Activated CD4-positive, alpha-beta T cell treated with anti-CD3 and anti-CD28 coated beads, Interleukin-2, amount 10 ng/mL, durations not matched to agents 7 days and 5 days (primary cell): ENCODE measurements around the gene SIRPB1. TPM values are rescaled to one million over a fixed set of nuclear protein-coding genes. Genes with fewer than 3 reads are reported as not detected.

Experiments
- CTCF ChIA-PET: fragments of 350-600 bp; sonication (Branson Sonifier 250); formaldehyde crosslinking; loops from one replicate; lab custom pipeline; 2021; ENCODE audit warnings: antibody characterized with exemption; lab: Charles Lee
- POLR2A ChIA-PET: fragments of 350-600 bp; sonication (Branson Sonifier 250); formaldehyde crosslinking; loops from one replicate; lab custom pipeline; 2021; ENCODE audit warnings: antibody characterized with exemption; lab: Charles Lee
- DNase-seq: peaks from one replicate; pipeline ENCODE4 v3.0.0-alpha.2; 2020
- H3K27ac Mint-ChIP-seq: one replicate; pipeline ENCODE4 v1.8.0; 2021; ENCODE audit warnings: mild to moderate bottlenecking, moderate library complexity, mixed read lengths
- H3K27me3 Mint-ChIP-seq: one replicate; pipeline ENCODE4 v1.8.0; 2021; ENCODE audit warnings: mixed read lengths
- H3K36me3 Mint-ChIP-seq: one replicate; pipeline ENCODE4 v1.8.0; 2021; ENCODE audit warnings: low read depth, mixed read lengths
- H3K4me1 Mint-ChIP-seq: one replicate; pipeline ENCODE4 v1.8.0; 2021; ENCODE audit warnings: mixed read lengths
- H3K4me3 Mint-ChIP-seq: one replicate; pipeline ENCODE4 v1.8.0; 2021; ENCODE audit warnings: mild to moderate bottlenecking, moderate library complexity, mixed read lengths
- H3K9me3 Mint-ChIP-seq: one replicate; pipeline ENCODE4 v1.8.0; 2021; ENCODE audit warnings: mixed read lengths
- total RNA-seq, 2 experiments: library from RNA; stranded (reverse); gene quantifications; one replicate each; pipeline ENCODE4 v1.2.3, GENCODE V29; 2021

SIRPB1 gene
- total RNA-seq, 2 experiments from 2014 or later: 3.6 to 4.5 TPM

- CTCF ChIA-PET: no interaction called here
- H3K36me3 Mint-ChIP-seq: peaks cover 77% of the 10 kb centered on the region
- no peaks in the 10 kb centered on the region for H3K9me3 Mint-ChIP-seq
- no peak for DNase-seq
- POLR2A ChIA-PET: no interaction called here
- H3K4me1 Mint-ChIP-seq: peaks cover 31% of the 10 kb centered on the region
- H3K27ac Mint-ChIP-seq: no peak overlapping the region
- no peaks in the 10 kb centered on the region for H3K27me3 Mint-ChIP-seq
- no peak overlapping the region for H3K4me3 Mint-ChIP-seq
Measured at GRCh38 chr20:1633535-1633934, 13.7 kb upstream of the SIRPB1 start.

GRCh38 chr20:1632178-1632577 is 12.4 kb upstream of the SIRPB1 start:
- H3K9me3 Mint-ChIP-seq: no peaks in the 10 kb centered on the region
- peaks cover 34% of the 10 kb centered on the region for H3K4me1 Mint-ChIP-seq
- H3K27me3 Mint-ChIP-seq: no peaks in the 10 kb centered on the region
- peaks cover 87% of the 10 kb centered on the region for H3K36me3 Mint-ChIP-seq
- no peak overlapping the region for H3K27ac Mint-ChIP-seq
- ChIA-PET POLR2A (no interaction called here), CTCF (interaction anchor here (1.5 kb wide), 1 partner anchor 94 kb away, joined by 3 read pairs; no protein-coding TSS in a partner anchor)
- H3K4me3 Mint-ChIP-seq: no peak overlapping the region
- peak; percentile 12 for DNase-seq

- peak overlapping the region; percentile 31 for H3K27ac Mint-ChIP-seq
Measured at GRCh38 chr20:1631309-1632151, 11.7 kb upstream of the SIRPB1 start.

DNA sequence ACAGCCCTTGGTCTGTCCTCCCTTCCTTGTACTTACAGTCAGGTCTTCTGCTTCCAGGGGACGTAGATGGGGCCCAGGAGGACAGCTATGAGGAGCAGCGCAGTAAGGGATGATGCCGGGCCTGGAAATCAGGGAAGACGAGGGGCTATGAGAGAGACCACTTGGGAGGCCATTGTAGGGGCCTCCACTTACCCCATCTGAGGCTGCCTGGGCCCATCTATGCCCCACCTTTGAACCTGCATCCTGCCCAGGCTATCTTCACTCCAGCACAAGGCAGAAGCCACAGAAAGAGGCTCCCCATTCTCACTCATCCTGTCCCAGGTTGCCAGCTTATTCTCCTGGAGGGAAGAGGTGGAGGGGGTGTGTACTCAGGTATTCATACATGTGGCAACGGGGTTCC is 10.4 kb upstream of the SIRPB1 start:
- no peak overlapping the region for H3K4me3 Mint-ChIP-seq
- no peak overlapping the region for H3K27ac Mint-ChIP-seq
- ChIA-PET POLR2A (no interaction called here), CTCF (no interaction called here)
- no peaks in the 10 kb centered on the region for H3K27me3 Mint-ChIP-seq
- H3K9me3 Mint-ChIP-seq: no peaks in the 10 kb centered on the region
- H3K4me1 Mint-ChIP-seq: peaks cover 46% of the 10 kb centered on the region
- H3K36me3 Mint-ChIP-seq: peaks cover 78% of the 10 kb centered on the region
- no peak for DNase-seq

More at GRCh38 chr20:1631309-1632151, 11.7 kb upstream of the SIRPB1 start:
- peaks cover 35% of the 10 kb centered on the region for H3K4me1 Mint-ChIP-seq
- no peaks in the 10 kb centered on the region for H3K9me3 Mint-ChIP-seq
- peaks cover 86% of the 10 kb centered on the region for H3K36me3 Mint-ChIP-seq
- no peak overlapping the region for H3K4me3 Mint-ChIP-seq
- H3K27me3 Mint-ChIP-seq: no peaks in the 10 kb centered on the region
- ChIA-PET POLR2A (no interaction called here), CTCF (interaction anchor here (1.5 kb wide), 1 partner anchor 95 kb away, joined by 3 read pairs; no protein-coding TSS in a partner anchor)
- DNase-seq: no peak

- H3K4me3 Mint-ChIP-seq: no peak overlapping the region
- ChIA-PET CTCF (no interaction called here), POLR2A (no interaction called here)
- no peaks in the 10 kb centered on the region for H3K9me3 Mint-ChIP-seq
- H3K4me1 Mint-ChIP-seq: peaks cover 55% of the 10 kb centered on the region
- H3K27me3 Mint-ChIP-seq: no peaks in the 10 kb centered on the region
- H3K36me3 Mint-ChIP-seq: peaks cover 73% of the 10 kb centered on the region
- no peak for DNase-seq
- H3K27ac Mint-ChIP-seq: no peak overlapping the region
Measured at GRCh38 chr20:1629321-1629720, 9.5 kb upstream of the SIRPB1 start.

GRCh38 chr20:1628621-1629020 is 8.8 kb upstream of the SIRPB1 start:
- H3K27me3 Mint-ChIP-seq: no peaks in the 10 kb centered on the region

GRCh38 chr20:1627200-1627550 is 7.4 kb upstream of the SIRPB1 start:
- ChIA-PET CTCF (no interaction called here), POLR2A (interaction anchor here (0.6 kb wide), 1 partner anchor 167 kb away, joined by 3 read pairs; no protein-coding TSS in a partner anchor)
- no peak for DNase-seq
- Mint-ChIP-seq H3K9me3 (no peaks in the 10 kb centered on the region), H3K27ac (no peak overlapping the region), H3K4me1 (peaks cover 55% of the 10 kb centered on the region), H3K4me3 (no peak overlapping the region), H3K36me3 (peaks cover 61% of the 10 kb centered on the region), H3K27me3 (no peaks in the 10 kb centered on the region)

More at GRCh38 chr20:1628621-1629020, 8.8 kb upstream of the SIRPB1 start:
- CTCF ChIA-PET: no interaction called here
- POLR2A ChIA-PET: no interaction called here
- H3K4me3 Mint-ChIP-seq: no peak overlapping the region
- H3K36me3 Mint-ChIP-seq: peaks cover 69% of the 10 kb centered on the region
- H3K4me1 Mint-ChIP-seq: peaks cover 55% of the 10 kb centered on the region
- DNase-seq: no peak
- peak overlapping the region; percentile 32 for H3K27ac Mint-ChIP-seq
- no peaks in the 10 kb centered on the region for H3K9me3 Mint-ChIP-seq

- Mint-ChIP-seq H3K9me3 (no peaks in the 10 kb centered on the region), H3K27ac (peak overlapping the region; percentile 64), H3K4me1 (peaks cover 54% of the 10 kb centered on the region), H3K4me3 (no peak overlapping the region), H3K27me3 (no peaks in the 10 kb centered on the region), H3K36me3 (peaks cover 56% of the 10 kb centered on the region)
- POLR2A ChIA-PET: interaction anchor here (0.6 kb wide), 1 partner anchor 166 kb away, joined by 3 read pairs; no protein-coding TSS in a partner anchor
- no peak for DNase-seq
- CTCF ChIA-PET: no interaction called here
Measured at GRCh38 chr20:1626528-1627199, 6.9 kb upstream of the SIRPB1 start.

GRCh38 chr20:1625083-1625690 is 5.4 kb upstream of the SIRPB1 start:
- Mint-ChIP-seq H3K4me1 (peaks cover 61% of the 10 kb centered on the region), H3K4me3 (no peak overlapping the region), H3K9me3 (no peaks in the 10 kb centered on the region), H3K27me3 (no peaks in the 10 kb centered on the region), H3K27ac (peak overlapping the region; percentile 46), H3K36me3 (peaks cover 48% of the 10 kb centered on the region)
- ChIA-PET CTCF (interaction anchor here (1.0 to 1.5 kb wide), 3 partner anchors 24 to 122 kb away, joined by 3 to 4 read pairs (median 4); no protein-coding TSS in a partner anchor), POLR2A (no interaction called here)
- no peak for DNase-seq

DNA sequence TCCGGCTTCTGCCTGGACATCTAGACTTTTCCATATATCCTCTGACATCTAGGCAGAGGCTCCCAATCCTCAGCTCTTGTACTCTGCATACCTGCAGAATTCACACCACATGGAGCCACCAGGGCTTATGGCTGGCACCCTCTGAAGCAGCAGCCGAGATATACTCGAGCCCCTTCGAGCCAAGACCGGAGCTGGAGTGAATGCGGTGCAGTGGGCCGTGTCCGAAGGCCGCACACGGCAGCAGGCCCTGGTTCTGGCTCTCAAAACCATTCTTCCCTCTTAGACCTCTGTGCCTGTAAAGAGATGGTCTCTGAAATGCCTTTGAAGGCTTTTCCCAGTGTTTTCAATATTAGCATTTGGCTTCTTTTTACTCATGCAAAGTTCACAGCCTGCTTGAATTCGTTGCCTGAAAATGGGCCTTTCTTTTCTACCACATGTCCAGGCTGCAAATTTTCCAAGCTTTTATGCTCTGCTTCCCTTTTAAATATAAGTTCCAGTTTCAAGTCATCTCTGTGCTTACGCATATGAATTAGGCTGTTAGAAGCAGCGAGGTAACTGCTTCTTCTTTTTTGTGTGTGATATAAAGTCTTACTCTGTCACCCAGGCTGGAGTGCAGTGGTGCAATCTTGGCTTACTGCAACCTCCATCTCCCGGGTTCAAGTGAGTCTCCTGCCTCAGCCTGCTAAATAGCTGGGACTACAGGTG is 3.8 kb upstream of the SIRPB1 start:
- H3K4me1 Mint-ChIP-seq: peaks cover 74% of the 10 kb centered on the region
- CTCF ChIA-PET: no interaction called here
- H3K9me3 Mint-ChIP-seq: peaks cover 10% of the 10 kb centered on the region
- H3K27ac Mint-ChIP-seq: peak overlapping the region; percentile 38
- no peaks in the 10 kb centered on the region for H3K27me3 Mint-ChIP-seq
- no peak for DNase-seq
- POLR2A ChIA-PET: interaction anchor here (0.6 kb wide), 1 partner anchor 130 kb away, joined by 8 read pairs; no protein-coding TSS in a partner anchor
- H3K36me3 Mint-ChIP-seq: peaks cover 43% of the 10 kb centered on the region
- no peak overlapping the region for H3K4me3 Mint-ChIP-seq

DNA sequence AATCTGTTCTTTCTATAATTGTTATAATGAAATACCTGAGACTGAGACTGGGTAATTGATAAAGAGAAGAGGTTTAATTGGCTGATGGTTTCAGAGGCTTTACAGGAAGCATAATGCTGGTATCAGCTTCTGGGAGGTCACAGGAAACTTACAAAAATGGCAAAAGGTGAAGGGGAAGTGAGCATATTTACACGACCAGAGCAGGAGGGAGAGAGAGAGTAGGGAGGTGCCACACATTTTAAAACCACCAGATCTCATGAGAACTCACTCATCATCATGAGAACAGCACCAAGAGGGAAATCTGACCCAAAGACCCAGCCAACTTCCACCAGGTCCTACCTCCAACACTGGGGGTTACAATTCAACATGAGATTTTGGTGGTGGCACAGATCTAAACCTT is 2.6 kb upstream of the SIRPB1 start:
- Mint-ChIP-seq H3K4me1 (peaks cover 70% of the 10 kb centered on the region), H3K27ac (peak overlapping the region; percentile 88), H3K27me3 (no peaks in the 10 kb centered on the region), H3K36me3 (peaks cover 39% of the 10 kb centered on the region), H3K4me3 (no peak overlapping the region), H3K9me3 (peaks cover 11% of the 10 kb centered on the region)
- DNase-seq: peak; percentile 26
- ChIA-PET CTCF (no interaction called here), POLR2A (no interaction called here)

DNA sequence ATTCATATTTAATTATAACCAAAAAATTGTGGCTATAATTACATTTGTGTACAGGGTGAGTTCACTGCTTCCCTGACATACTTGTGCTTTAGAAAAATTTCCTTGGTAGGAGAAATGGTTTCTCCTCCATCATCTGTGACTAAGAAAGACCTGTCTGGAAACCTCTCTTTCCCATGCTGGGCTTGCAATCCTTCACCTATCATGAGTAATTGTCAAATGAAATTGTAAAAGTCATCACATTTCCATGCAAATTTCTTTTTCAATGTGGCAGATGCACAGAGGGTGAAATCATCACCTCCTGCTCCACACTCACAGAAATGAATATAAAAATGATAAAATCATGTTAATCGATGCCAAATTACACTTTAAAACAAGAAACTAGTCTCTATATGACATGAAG is 1.5 kb upstream of the SIRPB1 start:
- peaks cover 67% of the 10 kb centered on the region for H3K4me1 Mint-ChIP-seq
- H3K36me3 Mint-ChIP-seq: peaks cover 33% of the 10 kb centered on the region
- no peak overlapping the region for H3K4me3 Mint-ChIP-seq
- H3K27me3 Mint-ChIP-seq: no peaks in the 10 kb centered on the region
- H3K27ac Mint-ChIP-seq: no peak overlapping the region
- H3K9me3 Mint-ChIP-seq: peaks cover 11% of the 10 kb centered on the region
- POLR2A ChIA-PET: no interaction called here
- no peak for DNase-seq
- CTCF ChIA-PET: no interaction called here
